ENCODE measurements around the gene ENO2. TPM values are rescaled to one million over a fixed set of nuclear protein-coding genes. Genes with fewer than 3 reads are reported as not detected.

ENO2 gene
- total RNA-seq, 1 experiment from 2014 or later = 30.2 TPM

DNA sequence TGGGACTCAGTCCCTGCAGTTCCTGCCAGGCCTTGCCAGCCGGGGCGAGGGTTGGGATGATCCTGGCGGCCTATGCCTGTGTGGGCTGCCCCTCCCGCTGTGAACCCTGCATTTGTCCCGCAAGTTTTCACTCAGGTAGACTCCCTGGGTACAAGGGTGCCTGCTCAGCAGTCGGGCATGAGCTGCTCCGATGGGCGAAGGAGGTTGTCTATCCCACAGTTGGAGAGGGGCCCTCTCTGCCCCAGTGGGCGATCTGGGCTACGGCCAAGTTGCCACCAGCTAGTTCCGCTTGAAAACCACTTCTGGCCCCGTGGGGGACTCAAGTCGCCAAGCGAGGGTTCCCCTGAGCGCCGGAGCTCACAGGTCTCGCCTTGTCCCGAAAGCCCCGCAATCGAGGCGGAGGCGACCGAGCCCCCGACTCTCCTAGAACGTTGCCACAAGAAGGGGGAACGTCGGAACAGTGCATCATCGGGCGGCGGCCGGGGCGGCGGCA, 47.4 kb upstream of the ENO2 start:
- Histone ChIP-seq H3K4me3 (ENCODE audit: low read length) (peak overlapping the region; percentile 73), H3K27me3 (ENCODE audit: low read length) (no peaks in the 10 kb centered on the region), H3K4me1 (ENCODE audit: insufficient read depth, low read length) (peaks cover 36% of the 10 kb centered on the region), H3K9me3 (ENCODE audit: low read length) (no peaks in the 10 kb centered on the region), H3K4me2 (ENCODE audit: low read length) (peak overlapping the region; percentile 98), H2AFZ (ENCODE audit: low read length) (peak overlapping the region; percentile 86), H3K9ac (ENCODE audit: low read length) (0 out of 2 replicates have a peak overlapping the region, but pooled peaks have one; percentile 20), H3K79me2 (ENCODE audit: low read length) (peaks cover 28% of the 10 kb centered on the region), H3K36me3 (ENCODE audit: low read depth, low read length) (peaks cover 27% of the 10 kb centered on the region), H3F3A (ENCODE audit: low read length, unreplicated experiment) (peaks cover 2% of the 10 kb centered on the region), H3K27ac (ENCODE audit: low read length) (peak overlapping the region; percentile 9; the same call in 1 of the 2 replicates), H3K9me2 (replicated peaks; ENCODE audit: low read length) (no peaks in the 10 kb centered on the region), H4K20me1 (ENCODE audit: low read length) (peaks cover 23% of the 10 kb centered on the region)
- ChIA-PET POLR2A (ENCODE audit: unreplicated experiment) (interaction anchor here (0.5 to 0.7 kb wide), 3 partner anchors 8 to 231 kb away, joined by 3 to 16 read pairs (median 6); partner anchors contain the start of gene LPAR5), CTCF (no interaction called here)
- BruUV-seq (replicated peaks) = TSS peak; percentile 26
- peak; percentile 24 for DNase-seq
- peak; percentile 32 for ATAC-seq
- TF ChIP-seq, protein P1, sequence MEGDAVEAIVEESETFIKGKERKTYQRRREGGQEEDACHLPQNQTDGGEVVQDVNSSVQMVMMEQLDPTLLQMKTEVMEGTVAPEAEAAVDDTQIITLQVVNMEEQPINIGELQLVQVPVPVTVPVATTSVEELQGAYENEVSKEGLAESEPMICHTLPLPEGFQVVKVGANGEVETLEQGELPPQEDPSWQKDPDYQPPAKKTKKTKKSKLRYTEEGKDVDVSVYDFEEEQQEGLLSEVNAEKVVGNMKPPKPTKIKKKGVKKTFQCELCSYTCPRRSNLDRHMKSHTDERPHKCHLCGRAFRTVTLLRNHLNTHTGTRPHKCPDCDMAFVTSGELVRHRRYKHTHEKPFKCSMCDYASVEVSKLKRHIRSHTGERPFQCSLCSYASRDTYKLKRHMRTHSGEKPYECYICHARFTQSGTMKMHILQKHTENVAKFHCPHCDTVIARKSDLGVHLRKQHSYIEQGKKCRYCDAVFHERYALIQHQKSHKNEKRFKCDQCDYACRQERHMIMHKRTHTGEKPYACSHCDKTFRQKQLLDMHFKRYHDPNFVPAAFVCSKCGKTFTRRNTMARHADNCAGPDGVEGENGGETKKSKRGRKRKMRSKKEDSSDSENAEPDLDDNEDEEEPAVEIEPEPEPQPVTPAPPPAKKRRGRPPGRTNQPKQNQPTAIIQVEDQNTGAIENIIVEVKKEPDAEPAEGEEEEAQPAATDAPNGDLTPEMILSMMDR (conservative IDR thresholded peaks at IDR 0.05; ENCODE audit: low read depth, low read length) = no peak
- intact Hi-C loops (cut with micrococcal nuclease) = loop anchor here (5.0 kb wide), 1 partner anchor 60 kb away; the partner anchor contains the start of gene ATN1

GRCh38 chr12:6867413-6868210, 46.8 kb upstream of the ENO2 start, which contains the start of gene TPI1:
TPI1 (plus strand) TSS chr12:6867531; CDS start chr12:6867567, 36 bp downstream.
- peak within 1 kb of the TSS; percentile 97 for H3K4me3 ChIP-seq (ENCODE audit: low read length)
- H3K27ac ChIP-seq (ENCODE audit: low read length) = peak within 1 kb of the TSS; percentile 56
- H3F3A ChIP-seq (ENCODE audit: low read length, unreplicated experiment) = peaks cover 3% of the 10 kb centered on the region
- TF ChIP-seq, protein P1 (conservative IDR thresholded peaks at IDR 0.05; ENCODE audit: low read depth, low read length) = no peak
- TF ChIP-seq EZH2 (IDR thresholded peaks at IDR 0.05; ENCODE audit: low read length, unreplicated experiment) (no peak), EZH2phosphoT487 (IDR thresholded peaks at IDR 0.05; ENCODE audit: borderline replicate concordance, low read length) (no peak)
- no peaks in the 10 kb centered on the region for H3K27me3 ChIP-seq (ENCODE audit: low read length)
- peaks cover 28% of the 10 kb centered on the region for H3K79me2 ChIP-seq (ENCODE audit: low read length)
- ATAC-seq = peak; percentile 57
- intact Hi-C loops (cut with micrococcal nuclease) = loop anchor here (5.0 kb wide), 1 partner anchor 60 kb away; the partner anchor contains the start of gene ATN1
- H4K20me1 ChIP-seq (ENCODE audit: low read length) = peaks cover 23% of the 10 kb centered on the region
- peak; percentile 67 for DNase-seq
- H3K4me1 ChIP-seq (ENCODE audit: insufficient read depth, low read length) = peaks cover 38% of the 10 kb centered on the region
- POLR2A ChIA-PET (ENCODE audit: unreplicated experiment) = interaction anchor here (0.7 kb wide), 1 partner anchor 147 kb away, joined by 6 read pairs; no protein-coding TSS in a partner anchor
- BruUV-seq (replicated peaks) = no TSS peak
- H3K9ac ChIP-seq (ENCODE audit: low read length) = peak within 1 kb of the TSS; percentile 97
- H3K9me3 ChIP-seq (ENCODE audit: low read length) = no peaks in the 10 kb centered on the region
- CTCF ChIA-PET = no interaction called here
- H3K9me2 ChIP-seq (replicated peaks; ENCODE audit: low read length) = no peaks in the 10 kb centered on the region
- H3K4me2 ChIP-seq (ENCODE audit: low read length) = peak within 1 kb of the TSS; percentile 98
- H3K36me3 ChIP-seq (ENCODE audit: low read depth, low read length) = peaks cover 27% of the 10 kb centered on the region
- peak within 1 kb of the TSS; percentile 86 for H2AFZ ChIP-seq (ENCODE audit: low read length)
